Measurements from ENCODE around the gene ZBTB8A. TPM values are rescaled to one million over a fixed set of nuclear protein-coding genes. Genes with fewer than 3 reads are reported as not detected.

The ZBTB8A gene
- polyA plus RNA-seq, 1 of the 3 experiments (the other 2 are of a cell fraction), result 1.3 TPM

- 89% methylated on average over 4 of the region's 4 CpGs for WGBS (ENCODE audit: low lambda C conversion rate)
These were observed 5.4 kb upstream of the ZBTB8A start for GRCh38 chr1:32533792-32534327.

GRCh38 chr1:32536117-32536516, 3.1 kb upstream of the ZBTB8A start:
- Histone ChIP-seq H3F3A (replicated peaks; ENCODE audit: insufficient read depth) (peaks cover 23% of the 10 kb centered on the region), H3K4me1 (ENCODE audit: control insufficient read depth in 1 of 2, insufficient read depth in 2 of 2, low read depth in 1 of 2, low read length in 1 of 2) (peaks cover 5 to 9% of the 10 kb centered on the region in 2 experiments; a peak in 1 of 4 replicates), H3K9ac (no peak overlapping the region), H3K27me3 (ENCODE audit: insufficient read depth) (no peaks in the 10 kb centered on the region), H3K36me3 (replicated peaks in 1 of 2; ENCODE audit: control insufficient read depth in 1 of 2, insufficient read depth in 2 of 2, low read length in 1 of 2) (no peaks in the 10 kb centered on the region), H3K79me2 (ENCODE audit: insufficient read depth) (peaks cover 12% of the 10 kb centered on the region), H3K27ac (ENCODE audit: low read depth in 2 of 2, low read length in 1 of 2) (no peak overlapping the region), H4K20me1 (ENCODE audit: insufficient read depth) (no peaks in the 10 kb centered on the region), H2AFZ (ENCODE audit: low read depth) (no peak overlapping the region), H3K4me3 (ENCODE audit: low read depth in 2 of 2, low read length in 1 of 2) (no peak overlapping the region), H3K4me2 (no peak overlapping the region), H3K9me3 (no peaks in the 10 kb centered on the region), H3K9me2 (no peaks in the 10 kb centered on the region)
- WGBS (ENCODE audit: low lambda C conversion rate), result 76% methylated on average over 4 of the region's 4 CpGs
- ChIA-PET CTCF (interaction anchor here (0.7 to 4.0 kb wide), 5 partner anchors 10 to 156 kb away, joined by 3 to 17 read pairs (median 4); no protein-coding TSS in a partner anchor), POLR2A (interaction anchor here (1.3 kb wide), 1 partner anchor 115 kb away, joined by 3 read pairs; the partner anchor contains the start of gene RBBP4)
- no peak for DNase-seq
- TF ChIP-seq ELF1 (IDR thresholded peaks at IDR 0.05) (no peak), RAD21 (IDR thresholded peaks at IDR 0.05; ENCODE audit: low read length) (no peak), POLR2AphosphoS5 (IDR thresholded peaks at IDR 0.05; ENCODE audit: low read depth, low read length) (no peak), GABPA (IDR thresholded peaks at IDR 0.05; ENCODE audit: low read depth) (no peak), NFIC (IDR thresholded peaks at IDR 0.05; ENCODE audit: borderline replicate concordance) (no peak), EP300 (IDR thresholded peaks at IDR 0.05; ENCODE audit: borderline replicate concordance in 1 of 2, low read depth in 1 of 2, low read length in 1 of 2) (no peak), ZBTB33 (IDR thresholded peaks at IDR 0.05; ENCODE audit: borderline replicate concordance, low read depth) (no peak), GATA2 (CRISPR knock-in tag; IDR thresholded peaks at IDR 0.05) (no peak), MXI1 (IDR thresholded peaks at IDR 0.05; ENCODE audit: low read depth, low read length) (no peak), USF2 (IDR thresholded peaks at IDR 0.05; ENCODE audit: borderline replicate concordance, low read depth, low read length) (no peak)

More at GRCh38 chr1:32533792-32534327, 5.4 kb upstream of the ZBTB8A start:
- no peak for DNase-seq
- no peaks in the 10 kb centered on the region for H3K79me2 ChIP-seq (ENCODE audit: insufficient read depth)
- H3K27me3 ChIP-seq (ENCODE audit: insufficient read depth), result no peaks in the 10 kb centered on the region
- CTCF ChIA-PET, result interaction anchor here (4.0 kb wide), 1 partner anchor 13 kb away, joined by 17 read pairs; no protein-coding TSS in a partner anchor
- no peak overlapping the region for H3K4me2 ChIP-seq
- H3K36me3 ChIP-seq (replicated peaks in 1 of 2; ENCODE audit: control insufficient read depth in 1 of 2, insufficient read depth in 2 of 2, low read length in 1 of 2), result no peaks in the 10 kb centered on the region
- POLR2A ChIA-PET, result no interaction called here
- H3K4me1 ChIP-seq (ENCODE audit: control insufficient read depth in 1 of 2, insufficient read depth in 2 of 2, low read depth in 1 of 2, low read length in 1 of 2), result no peaks in the 10 kb centered on the region
- H4K20me1 ChIP-seq (ENCODE audit: insufficient read depth), result no peaks in the 10 kb centered on the region
- TF ChIP-seq MEF2A (IDR thresholded peaks at IDR 0.05; ENCODE audit: borderline replicate concordance, low read depth), result no peak
- no peak for TF ChIP-seq CTCF (IDR thresholded peaks at IDR 0.05)
- no peak for TF ChIP-seq TAF1 (IDR thresholded peaks at IDR 0.05; ENCODE audit: borderline replicate concordance, low read depth, low read length)
- TF ChIP-seq IRF3 (IDR thresholded peaks at IDR 0.05; ENCODE audit: low read depth, low read length), result no peak
- no peaks in the 10 kb centered on the region for H3K9me2 ChIP-seq
- H3K4me3 ChIP-seq (ENCODE audit: low read depth in 2 of 2, low read length in 1 of 2), result no peak overlapping the region
- H3K9me3 ChIP-seq, result no peaks in the 10 kb centered on the region
- H3F3A ChIP-seq (replicated peaks; ENCODE audit: insufficient read depth), result peaks cover 13% of the 10 kb centered on the region
- H3K27ac ChIP-seq (ENCODE audit: low read depth in 2 of 2, low read length in 1 of 2), result no peak overlapping the region
- no peak overlapping the region for H2AFZ ChIP-seq (ENCODE audit: low read depth)
- H3K9ac ChIP-seq, result no peak overlapping the region

Data from SK-N-SH (cell line).